ENCODE data around the gene CLTRN.
"Not testable (repeated sequence)": the region's sequence is repeated elsewhere in the genome, so short reads cannot be mapped to it uniquely, and the experiment has no call there.

The CLTRN gene

DNA sequence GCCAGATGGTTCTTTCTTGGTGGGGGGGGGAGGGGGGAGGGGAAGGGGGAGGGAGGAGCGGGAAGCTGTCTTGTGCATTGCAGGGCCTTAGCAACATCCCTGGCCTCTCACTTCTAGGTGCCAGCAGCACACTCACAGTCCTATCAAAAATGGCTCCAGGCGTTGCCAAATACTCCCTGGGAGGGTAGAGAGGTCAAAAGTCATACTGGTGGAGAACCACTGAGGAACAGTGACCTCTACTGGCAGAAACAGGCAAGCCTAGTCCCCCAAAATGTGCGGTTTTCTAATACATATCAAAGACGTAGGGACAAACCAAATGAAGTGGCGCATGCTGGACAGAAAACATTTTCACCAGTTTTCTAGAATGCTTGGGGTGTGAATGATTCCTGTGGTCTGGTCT lies 17.1 kb downstream of the CLTRN start:
- not testable (repeated sequence) for DNase-seq (ENCODE audit: low read depth)

- no peak for DNase-seq (ENCODE audit: low read depth)
Observed at GRCh38 chrX:15646543-15646942, 18.1 kb downstream of the CLTRN start.

- DNase-seq (ENCODE audit: low read depth), result no peak
Observed at GRCh38 chrX:15646031-15646430, 18.6 kb downstream of the CLTRN start.

- DNase-seq (ENCODE audit: low read depth), result no peak
Observed at GRCh38 chrX:15645266-15645665, 19.3 kb downstream of the CLTRN start.

GRCh38 chrX:15644560-15644872 lies 20.1 kb downstream of the CLTRN start:
- DNase-seq (ENCODE audit: low read depth), result no peak

GRCh38 chrX:15643786-15644559 lies 20.6 kb downstream of the CLTRN start:
- no peak for DNase-seq (ENCODE audit: low read depth)

GRCh38 chrX:15631637-15632036 lies 33.0 kb downstream of the CLTRN start:
- no peak for DNase-seq (ENCODE audit: low read depth)

GRCh38 chrX:15623054-15623453 lies 41.6 kb downstream of the CLTRN start:
- DNase-seq (ENCODE audit: low read depth), result no peak

DNA sequence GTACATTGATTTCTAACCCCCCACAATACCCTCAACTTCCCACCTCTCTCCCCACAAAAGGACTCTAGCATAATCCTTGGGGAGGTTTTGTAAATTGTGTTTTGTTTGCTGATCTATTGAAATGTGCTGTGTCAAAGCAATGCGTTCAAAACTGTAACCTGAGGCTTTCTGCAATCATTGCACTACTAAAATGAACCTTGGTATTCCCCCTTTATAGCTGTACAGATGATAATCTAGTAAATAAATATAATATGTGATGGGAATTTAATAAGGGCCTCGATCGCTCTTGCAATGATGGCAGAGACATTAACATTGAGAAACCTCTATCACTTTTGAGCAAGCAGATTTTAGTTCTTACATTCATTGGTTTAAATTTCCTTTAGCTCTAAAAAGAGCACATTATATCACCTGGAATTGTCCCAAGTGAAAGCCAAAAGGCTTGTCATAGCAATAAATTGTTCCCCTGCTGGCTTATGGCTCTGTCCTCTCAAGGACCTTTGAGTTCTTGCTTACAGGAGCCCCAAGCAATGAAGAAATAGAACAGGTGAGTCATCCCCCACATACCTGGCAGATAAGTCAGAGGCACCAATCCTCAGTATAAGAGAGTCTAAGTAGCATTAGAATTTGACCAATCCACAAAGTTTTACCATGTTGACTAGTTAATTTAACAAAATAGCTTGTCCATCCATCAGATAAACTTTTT lies 45.4 kb downstream of the CLTRN start:
- DNase-seq (ENCODE audit: low read depth), result peak; percentile 0

DNA sequence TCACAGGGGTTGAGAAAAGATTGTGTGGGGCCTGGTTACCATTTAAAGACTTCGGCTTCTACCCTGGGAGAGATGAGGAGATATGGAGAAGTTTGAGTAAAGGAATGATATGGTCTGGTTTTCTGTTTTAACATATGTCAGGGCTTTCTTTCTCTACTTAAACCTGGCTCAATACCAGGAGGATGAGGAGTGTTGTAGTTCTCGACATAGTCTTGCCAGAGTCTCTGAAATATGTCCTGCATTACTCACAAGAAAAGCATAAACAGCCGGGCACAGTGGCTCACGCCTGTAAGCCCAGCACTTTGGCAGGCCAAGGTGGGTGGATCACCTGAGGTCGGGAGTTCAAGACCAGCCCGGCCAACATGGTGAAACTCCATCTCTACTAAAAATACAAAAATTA lies 47.5 kb downstream of the CLTRN start:
- no peak for DNase-seq (ENCODE audit: low read depth)

DNA sequence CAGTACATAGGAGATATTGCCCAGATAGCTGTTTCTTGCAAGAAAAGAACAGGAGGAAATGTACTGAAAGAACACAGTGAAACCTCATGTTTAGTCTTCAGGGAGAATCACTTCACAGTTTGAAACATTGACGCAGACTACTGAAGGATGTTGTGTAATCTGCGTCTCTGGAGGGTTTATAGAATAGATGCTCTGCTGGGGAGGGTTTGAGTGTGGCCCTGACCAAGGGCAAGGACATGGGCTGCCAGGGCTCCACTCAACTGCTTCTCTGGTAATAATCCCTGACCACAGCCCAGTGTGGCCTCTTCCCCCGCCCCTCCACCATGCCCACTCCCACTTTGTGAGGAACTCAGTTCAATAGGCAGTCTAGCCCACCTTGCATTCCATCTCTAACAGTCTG lies 48.1 kb downstream of the CLTRN start:
- no peak for DNase-seq (ENCODE audit: low read depth)

- DNase-seq (ENCODE audit: low read depth), result no peak
Observed at GRCh38 chrX:15607067-15607466, 57.5 kb downstream of the CLTRN start.

- no peak for DNase-seq (ENCODE audit: low read depth)
Observed at GRCh38 chrX:15606136-15606535, 58.5 kb downstream of the CLTRN start.

DNA sequence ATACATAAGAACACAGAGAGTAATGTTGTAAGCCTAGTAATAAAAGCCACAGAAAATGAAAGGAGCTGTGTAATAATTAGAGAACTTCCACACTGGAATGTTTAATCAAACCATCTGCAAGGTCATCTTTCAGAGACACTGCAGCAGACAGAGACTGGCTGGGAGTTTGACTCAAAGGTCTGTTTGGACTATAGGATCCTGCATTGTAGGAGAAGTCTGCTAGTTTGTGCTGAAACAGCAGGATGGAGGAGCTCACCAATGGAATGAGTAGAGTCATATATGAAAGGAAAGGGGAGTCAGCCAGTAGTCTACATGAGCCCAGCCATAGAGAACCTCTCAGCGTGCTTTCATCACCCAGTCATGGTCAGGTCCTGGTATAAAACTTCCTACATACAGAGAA lies 59.4 kb downstream of the CLTRN start:
- no peak for DNase-seq (ENCODE audit: low read depth)

- no peak for DNase-seq (ENCODE audit: low read depth)
Observed at GRCh38 chrX:15602761-15603160, 61.8 kb downstream of the CLTRN start.

- DNase-seq (ENCODE audit: low read depth), result no peak
Observed at GRCh38 chrX:15601932-15602331, 62.7 kb downstream of the CLTRN start.

GRCh38 chrX:15600745-15601144 lies 63.9 kb downstream of the CLTRN start, which contains the start of gene ACE2:
Gene ACE2 (minus strand): TSS chrX:15600960. CDS start chrX:15600911, 49 bp downstream.
- DNase-seq (ENCODE audit: low read depth), result no peak

DNA sequence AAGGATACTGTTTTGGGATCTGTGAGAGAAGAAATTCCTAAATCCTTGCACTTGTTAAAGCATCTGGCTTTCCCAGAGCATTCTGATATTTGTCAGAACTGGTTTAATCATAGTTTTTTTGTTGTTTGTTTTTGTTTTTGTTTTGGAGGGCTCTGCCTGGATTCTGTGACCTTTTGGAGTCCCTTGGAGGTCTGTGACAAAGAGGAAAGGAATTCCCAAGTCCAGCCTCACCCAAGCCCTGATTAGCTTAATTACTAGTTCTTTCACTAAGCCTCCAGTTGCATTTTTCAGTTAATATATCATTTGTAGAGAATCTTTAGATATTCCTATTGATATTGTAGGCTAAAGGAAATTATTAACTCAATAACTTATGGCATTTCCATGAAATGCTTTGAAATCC lies 64.6 kb downstream of the CLTRN start:
- DNase-seq (ENCODE audit: low read depth), result no peak

DNA sequence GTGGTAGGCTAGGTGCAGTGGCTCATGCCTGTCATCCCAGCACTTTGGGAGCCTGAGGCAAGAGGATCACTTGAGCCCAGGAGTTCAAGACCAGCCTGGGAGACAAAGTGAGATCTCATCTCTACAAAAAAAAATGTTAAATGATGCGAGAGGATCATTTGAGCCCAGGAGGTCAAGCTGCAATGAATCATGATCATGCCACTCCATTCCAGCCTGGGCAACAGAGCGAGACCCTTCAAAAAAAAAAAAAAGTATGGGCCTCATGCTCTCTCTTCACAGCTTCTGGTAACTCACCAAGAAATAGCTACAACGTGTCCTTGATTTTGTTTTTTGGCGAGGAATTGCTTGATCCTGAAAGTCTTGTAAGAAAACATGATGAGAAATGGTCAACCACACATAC lies 65.1 kb downstream of the CLTRN start:
- DNase-seq (ENCODE audit: low read depth), result no peak

DNA sequence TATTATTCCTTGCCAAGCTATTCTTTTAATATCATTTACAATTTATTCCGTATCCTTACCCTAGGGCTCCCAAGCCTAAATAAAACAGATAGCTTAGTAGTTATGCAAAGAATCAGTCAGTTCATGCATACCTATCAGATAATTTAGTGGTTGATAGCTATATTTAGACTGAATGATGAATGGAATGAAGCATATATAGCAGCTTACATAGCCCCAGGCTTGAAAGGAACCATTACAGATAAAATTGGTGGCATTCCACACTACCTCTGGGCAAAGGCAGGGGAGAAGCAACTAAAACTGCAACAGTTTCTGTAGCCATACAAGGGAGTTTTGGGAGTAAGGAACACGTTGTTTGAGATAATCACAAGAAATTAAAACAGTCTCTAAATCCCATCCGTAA lies 66.6 kb downstream of the CLTRN start:
- DNase-seq (ENCODE audit: low read depth), result no peak

GRCh38 chrX:15594371-15594770 lies 70.2 kb downstream of the CLTRN start:
- no peak for DNase-seq (ENCODE audit: low read depth)

- DNase-seq (ENCODE audit: low read depth), result no peak
Observed at GRCh38 chrX:15579778-15580747, 84.5 kb downstream of the CLTRN start.
